22Rv1 (cell line): ENCODE data around the gene GPC5.

Source experiments
- CTCF ChIP-seq: fragments of 450-650 bp; IDR thresholded peaks from 2 replicates; pipeline ENCODE4 v1.5.1; 2017; ENCODE audit warnings: mild to moderate bottlenecking
- ZFX ChIP-seq: fragments of 450-650 bp; IDR thresholded peaks from 2 replicates; pipeline ENCODE4 v1.6.1; 2017; ENCODE audit warnings: antibody characterized with exemption, borderline replicate concordance

GRCh38 chr13:91778123-91778522 is 379.7 kb downstream of the GPC5 start:
- TF ChIP-seq CTCF (no peak), ZFX (no peak)
